ENCODE measurements around the gene FANCI.

GRCh38 chr15:89341316-89342005 is 97.7 kb downstream of the FANCI start:
- TF ChIP-seq CTCF (IDR thresholded peaks at IDR 0.05) (no peak), POLR2A (IDR thresholded peaks at IDR 0.05) (no peak)
